NT2/D1 (cell line): ENCODE data around the gene TMEM52.

ENCODE experiments used
- SUZ12 ChIP-seq: IDR thresholded peaks from 2 replicates; pipeline ENCODE4 v1.6.1; 2011; ENCODE audit not compliant: insufficient read length, insufficient read depth; ENCODE audit errors: extremely low read depth
- YY1 ChIP-seq: IDR thresholded peaks from 2 replicates; pipeline ENCODE4 v1.6.1; 2011; ENCODE audit not compliant: insufficient read length, insufficient read depth
- ZNF274 ChIP-seq: IDR thresholded peaks from 2 replicates; pipeline ENCODE4 v1.6.1; 2011; ENCODE audit warnings: mild to moderate bottlenecking, low read depth, low read length

DNA sequence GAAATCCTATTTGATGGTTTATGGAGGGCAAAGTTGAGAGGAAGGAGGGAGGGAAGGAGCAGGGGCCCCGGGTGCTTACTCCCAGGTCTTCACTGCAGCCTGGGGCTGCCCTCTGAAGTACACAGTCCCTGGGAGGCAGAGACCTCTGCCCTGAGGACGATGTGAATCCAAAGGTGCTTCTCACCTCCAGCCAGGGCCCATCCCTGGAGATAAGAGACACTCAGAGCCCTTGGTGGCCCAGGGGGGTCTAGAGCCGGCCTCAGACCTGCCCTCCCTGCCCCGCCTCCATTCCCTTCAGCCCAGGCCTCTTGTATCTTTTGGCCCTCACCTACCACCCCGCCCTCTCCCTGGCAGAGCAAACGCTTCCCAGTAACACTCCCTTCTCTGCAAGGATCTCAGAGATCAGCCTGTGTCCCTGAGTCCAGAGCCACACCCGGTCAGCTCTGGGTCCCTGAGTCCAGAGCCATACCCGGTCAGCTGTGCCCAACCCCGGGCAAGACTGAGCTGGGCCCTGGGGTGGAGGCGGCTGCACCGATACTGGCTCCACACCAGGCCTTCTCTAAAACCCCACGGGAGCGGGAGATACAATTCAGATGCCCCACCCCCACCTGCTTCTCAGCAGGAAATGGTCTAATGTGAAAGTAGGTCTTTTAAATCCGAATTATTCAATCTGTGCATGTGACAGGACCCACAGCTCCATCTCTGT lies 24.6 kb downstream of the TMEM52 start:
- TF ChIP-seq YY1 (no peak), ZNF274 (no peak), SUZ12 (no peak)
